Adrenal gland (tissue), 12 donors: ENCODE results near the gene CPNE7. TPM values are rescaled to one million over a fixed set of nuclear protein-coding genes. Genes with fewer than 3 reads are reported as not detected.

Source experiments
- DNase-seq, 7 donors: peaks; one replicate each; pipeline ENCODE4 v3.0.0-alpha.2; 2019 to 2020
- H3K27ac ChIP-seq, 5 donors: fragments of 200-600 bp; sonication (generic) in 4 of 5; 1 replicate in 3 of 5; 2 replicates in 2 of 5; pipeline versions ENCODE4 v1.5.1 to v1.8.0; 2016 to 2020; ENCODE audit warnings: mild to moderate bottlenecking in 1 of 5
- H3K27me3 ChIP-seq: fragments of 200-600 bp; 2 replicates; pipeline ENCODE4 v1.8.0; 2021
- H3K36me3 ChIP-seq, 2 donors: fragments of 200-600 bp; replicated peaks in 1 of 2; 1 replicate in 1 of 2; 2 replicates in 1 of 2; pipeline versions ENCODE4 v1.5.1 to v1.8.0; 2018 to 2022
- H3K4me1 ChIP-seq, 2 donors: fragments of 200-600 bp; replicated peaks in 1 of 2; 1 replicate in 1 of 2; 2 replicates in 1 of 2; pipeline versions ENCODE4 v1.5.1 to v1.8.0; 2018 to 2021
- H3K4me3 ChIP-seq, 4 donors: fragments of 200-600 bp; sonication (generic) in 3 of 4; one replicate each; pipeline ENCODE4 v1.5.1; 2016 to 2018
- H3K9me3 ChIP-seq, 3 donors: fragments of 200-600 bp; sonication (generic) in 1 of 3; replicated peaks in 1 of 3; 1 replicate in 2 of 3; 2 replicates in 1 of 3; pipeline versions ENCODE4 v1.5.1 to v1.8.0; 2016 to 2021
- POLR2A ChIP-seq, 2 donors: fragments of 450-650 bp; IDR thresholded peaks; one replicate each; pipeline ENCODE4 v1.6.1; 2017; ENCODE audit warnings: antibody characterized with exemption in 2 of 2, mild to moderate bottlenecking in 2 of 2, moderate library complexity in 1 of 2
- WGBS, 4 donors: extraction: QIAGEN DNeasy Blood & Tissue Kit in 2 of 4; methylation state at CpG; one replicate each; pipeline versions ENCODE4 v1.1.5 to v1.1.7; 2013 to 2017; 5-methylcytosine and 5-hydroxymethylcytosine counted together
- intact Hi-C, 2 donors: fragments of 100-400 bp; cut with DNase I; formaldehyde crosslinking; loops; one replicate each; pipeline versions ENCODE4 v1.14.1 to v1.15.0; 2022 to 2023
- polyA plus RNA-seq, 3 donors: library from polyadenylated mRNA; stranded (reverse); fragments of 200-250 nt in 2 of 3; fragments of 350-450 nt in 1 of 3; fragmentation: Illumina TruSeq in 1 of 3; extraction: RNeasy Lipid Tissue Mini Kit (QIAGEN cat#74804) in 1 of 3; gene quantifications; one replicate each; pipeline ENCODE4 v1.2.3, GENCODE V29; 2013 to 2014
- total RNA-seq, 9 donors: library from RNA; depleted of rRNA in 4 of 9; stranded (reverse); fragments of >200 nt in 4 of 9; fragments of 120-200 nt in 1 of 9; fragmentation: NEBNext Ultra II Directional in 1 of 9; extraction: Animal tissue kit (Norgen Biotek cat#: 25700) in 1 of 9; gene quantifications; one replicate each; pipeline versions ENCODE4 v1.1.0 to v1.2.4, GENCODE V29; 2013 to 2023
- TF ChIP-seq, protein P1 (sequence below), 6 experiments: fragments of 450-650 bp in 4 of 6; fragments of 200-600 bp in 2 of 6; sonication (generic) in 1 of 6; IDR thresholded peaks; 1 replicate in 5 of 6; 2 replicates in 1 of 6; pipeline versions ENCODE4 v1.5.1 to v1.8.0; 2016 to 2021; ENCODE audit warnings: antibody characterized with exemption in 6 of 6, mild to moderate bottlenecking in 2 of 6, moderate library complexity in 1 of 6
- donor health status: healthy with polysubstance abuse.
- donor health status: Bipolar disorder and iron deficiency.
- donor health status: DM: yes; HTN: yes; CAD: no.
- donor health status: DM: no; HTN: no; CAD: no.
- donor health status: DM: no; HTN: no; CAD: no.
- donor health status: DM: yes; HTN: yes; CAD: no.

Gene CPNE7
- total and polyA plus RNA-seq, 12 donors: 0.15 to 6.8 (median 0.52) TPM; not detected in 3

- H3K9me3 ChIP-seq: no peaks in the 10 kb centered on the region
- no peak for TF ChIP-seq POLR2A (IDR thresholded peaks at IDR 0.05)
- TF ChIP-seq, protein P1, sequence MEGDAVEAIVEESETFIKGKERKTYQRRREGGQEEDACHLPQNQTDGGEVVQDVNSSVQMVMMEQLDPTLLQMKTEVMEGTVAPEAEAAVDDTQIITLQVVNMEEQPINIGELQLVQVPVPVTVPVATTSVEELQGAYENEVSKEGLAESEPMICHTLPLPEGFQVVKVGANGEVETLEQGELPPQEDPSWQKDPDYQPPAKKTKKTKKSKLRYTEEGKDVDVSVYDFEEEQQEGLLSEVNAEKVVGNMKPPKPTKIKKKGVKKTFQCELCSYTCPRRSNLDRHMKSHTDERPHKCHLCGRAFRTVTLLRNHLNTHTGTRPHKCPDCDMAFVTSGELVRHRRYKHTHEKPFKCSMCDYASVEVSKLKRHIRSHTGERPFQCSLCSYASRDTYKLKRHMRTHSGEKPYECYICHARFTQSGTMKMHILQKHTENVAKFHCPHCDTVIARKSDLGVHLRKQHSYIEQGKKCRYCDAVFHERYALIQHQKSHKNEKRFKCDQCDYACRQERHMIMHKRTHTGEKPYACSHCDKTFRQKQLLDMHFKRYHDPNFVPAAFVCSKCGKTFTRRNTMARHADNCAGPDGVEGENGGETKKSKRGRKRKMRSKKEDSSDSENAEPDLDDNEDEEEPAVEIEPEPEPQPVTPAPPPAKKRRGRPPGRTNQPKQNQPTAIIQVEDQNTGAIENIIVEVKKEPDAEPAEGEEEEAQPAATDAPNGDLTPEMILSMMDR (IDR thresholded peaks at IDR 0.05): no peak
- no peaks in the 10 kb centered on the region for H3K27me3 ChIP-seq
- peaks cover 0 to 51% of the 10 kb centered on the region in 2 donors for H3K36me3 ChIP-seq
- no peak overlapping the region for H3K4me3 ChIP-seq
- no peaks in the 10 kb centered on the region for H3K4me1 ChIP-seq
- intact Hi-C loops: no loop called here
- H3K27ac ChIP-seq: no peak overlapping the region
- WGBS, 4 donors: 90 to 94% (median 92%) methylated on average over 11 of the region's 11 CpGs
- DNase-seq: no peak
Measured at GRCh38 chr16:89544113-89544512, 31.4 kb upstream of the CPNE7 start.

DNA sequence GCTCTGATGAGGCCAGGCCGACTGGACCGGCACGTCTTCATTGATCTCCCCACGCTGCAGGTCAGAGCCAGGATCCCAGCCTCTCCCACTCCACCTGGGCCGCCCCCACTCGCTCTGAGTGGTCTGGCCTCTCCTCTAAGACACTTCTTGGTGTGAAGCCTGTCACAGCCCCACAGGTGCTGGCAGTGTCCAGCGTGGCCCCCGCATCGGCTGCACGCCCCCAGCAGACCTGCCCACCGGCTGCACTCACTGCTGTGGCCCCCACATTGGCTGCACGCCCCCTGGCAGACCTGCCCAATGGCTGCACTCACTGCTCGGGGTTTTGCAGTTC is 30.9 kb upstream of the CPNE7 start:
- H3K27ac ChIP-seq: no peak overlapping the region
- H3K9me3 ChIP-seq: no peaks in the 10 kb centered on the region
- no peak for TF ChIP-seq POLR2A (IDR thresholded peaks at IDR 0.05)
- TF ChIP-seq, protein P1 (IDR thresholded peaks at IDR 0.05): no peak
- no peaks in the 10 kb centered on the region for H3K4me1 ChIP-seq
- WGBS, 4 donors: 90 to 94% (median 91%) methylated on average over 10 to 13 of the region's 13 CpGs
- no peak for DNase-seq
- H3K36me3 ChIP-seq: peaks cover 0 to 57% of the 10 kb centered on the region in 2 donors
- no peak overlapping the region for H3K4me3 ChIP-seq
- intact Hi-C loops: no loop called here
- H3K27me3 ChIP-seq: no peaks in the 10 kb centered on the region

- no peaks in the 10 kb centered on the region for H3K9me3 ChIP-seq
- no peak for TF ChIP-seq POLR2A (IDR thresholded peaks at IDR 0.05)
- TF ChIP-seq, protein P1 (IDR thresholded peaks at IDR 0.05): no peak
- no peaks in the 10 kb centered on the region for H3K27me3 ChIP-seq
- WGBS, 4 donors: 91 to 96% (median 94%) methylated on average over 10 to 17 of the region's 17 CpGs
- DNase-seq: no peak
- H3K36me3 ChIP-seq: peaks cover 0 to 60% of the 10 kb centered on the region in 2 donors
- intact Hi-C loops: no loop called here
- no peak overlapping the region for H3K27ac ChIP-seq
- no peaks in the 10 kb centered on the region for H3K4me1 ChIP-seq
- no peak overlapping the region for H3K4me3 ChIP-seq
Measured at GRCh38 chr16:89545044-89545830, 30.3 kb upstream of the CPNE7 start.

- Histone ChIP-seq H3K4me3 (no peak overlapping the region), H3K4me1 (no peaks in the 10 kb centered on the region), H3K36me3 (peaks cover 0 to 64% of the 10 kb centered on the region in 2 donors), H3K27ac (no peak overlapping the region), H3K27me3 (no peaks in the 10 kb centered on the region), H3K9me3 (no peaks in the 10 kb centered on the region)
- 95 to 96% (median 95%) methylated on average over 25 to 26 of the region's 26 CpGs for WGBS, 4 donors
- no peak for DNase-seq
- TF ChIP-seq, protein P1 (IDR thresholded peaks at IDR 0.05): no peak
- TF ChIP-seq POLR2A (IDR thresholded peaks at IDR 0.05): no peak
- intact Hi-C loops: no loop called here
Measured at GRCh38 chr16:89545831-89546574, 29.6 kb upstream of the CPNE7 start.
